Measurements from ENCODE around the gene SNX7.

SNX7 gene

GRCh38 chr1:98741164-98741563 is 79.6 kb downstream of the SNX7 start:
- Histone ChIP-seq H3K27me3 (no peaks in the 10 kb centered on the region), H3K9ac (no peak overlapping the region), H3K9me3 (replicated peaks in 1 of 11) (no peaks in the 10 kb centered on the region), H3K4me2 (no peak overlapping the region), H4K20me1 (no peaks in the 10 kb centered on the region), H3K4me1 (no peaks in the 10 kb centered on the region), H3K27ac (no peak overlapping the region), H3K4me3 (no peak overlapping the region), H3K36me3 (no peaks in the 10 kb centered on the region)
- TF ChIP-seq Cebpa-rat (IDR thresholded peaks at IDR 0.05): peak in 1 of 11 experiments; percentile 24; a peak in 1 of 22 replicates

- Histone ChIP-seq H3K4me1 (no peaks in the 10 kb centered on the region), H3K36me3 (no peaks in the 10 kb centered on the region), H3K9ac (no peak overlapping the region), H3K27ac (no peak overlapping the region), H3K27me3 (no peaks in the 10 kb centered on the region), H4K20me1 (no peaks in the 10 kb centered on the region), H3K9me3 (replicated peaks in 1 of 11) (no peaks in the 10 kb centered on the region), H3K4me3 (no peak overlapping the region), H3K4me2 (no peak overlapping the region)
- no peak for TF ChIP-seq Cebpa-rat (IDR thresholded peaks at IDR 0.05)
These were observed 87.7 kb downstream of the SNX7 start for GRCh38 chr1:98749152-98749756.

GRCh38 chr1:98754176-98754575 is 92.7 kb downstream of the SNX7 start:
- no peaks in the 10 kb centered on the region for H3K9me3 ChIP-seq (replicated peaks in 1 of 11)
- no peaks in the 10 kb centered on the region for H3K4me1 ChIP-seq
- no peak for TF ChIP-seq Cebpa-rat (IDR thresholded peaks at IDR 0.05)
- H3K4me2 ChIP-seq: no peak overlapping the region
- no peaks in the 10 kb centered on the region for H3K27me3 ChIP-seq
- H3K36me3 ChIP-seq: no peaks in the 10 kb centered on the region
- H3K4me3 ChIP-seq: no peak overlapping the region
- H3K9ac ChIP-seq: no peak overlapping the region
- no peaks in the 10 kb centered on the region for H4K20me1 ChIP-seq
- H3K27ac ChIP-seq: no peak overlapping the region

GRCh38 chr1:98761219-98761865 is 99.8 kb downstream of the SNX7 start:
- Histone ChIP-seq H3K4me1 (peaks cover 0 to 29% (median 0%) of the 10 kb centered on the region in 10 experiments; a peak in 8 of 20 replicates), H3K27ac (no peak overlapping the region), H3K9me3 (replicated peaks in 1 of 11) (no peaks in the 10 kb centered on the region), H3K36me3 (no peaks in the 10 kb centered on the region), H4K20me1 (no peaks in the 10 kb centered on the region), H3K27me3 (no peaks in the 10 kb centered on the region), H3K4me3 (no peak overlapping the region), H3K9ac (no peak overlapping the region), H3K4me2 (no peak overlapping the region)
- TF ChIP-seq Cebpa-rat (IDR thresholded peaks at IDR 0.05): no peak

- no peaks in the 10 kb centered on the region for H4K20me1 ChIP-seq
- no peak for TF ChIP-seq Cebpa-rat (IDR thresholded peaks at IDR 0.05)
- H3K27me3 ChIP-seq: no peaks in the 10 kb centered on the region
- H3K9ac ChIP-seq: no peak overlapping the region
- H3K4me1 ChIP-seq: peaks cover 0 to 44% (median 0%) of the 10 kb centered on the region in 10 experiments; a peak in 8 of 20 replicates
- no peaks in the 10 kb centered on the region for H3K9me3 ChIP-seq (replicated peaks in 1 of 11)
- H3K4me3 ChIP-seq: no peak overlapping the region
- H3K4me2 ChIP-seq: peak overlapping the region in 4 of 11 experiments; percentile 8 to 52 (median 32); a peak in 5 of 22 replicates
- no peak overlapping the region for H3K27ac ChIP-seq
- no peaks in the 10 kb centered on the region for H3K36me3 ChIP-seq
These were observed 102.1 kb downstream of the SNX7 start for GRCh38 chr1:98763488-98764150.

GRCh38 chr1:98764485-98764884 is 103.0 kb downstream of the SNX7 start:
- Histone ChIP-seq H3K27ac (no peak overlapping the region), H3K9ac (no peak overlapping the region), H3K27me3 (no peaks in the 10 kb centered on the region), H3K4me1 (peaks cover 0 to 44% (median 0%) of the 10 kb centered on the region in 10 experiments; a peak in 8 of 20 replicates), H3K9me3 (replicated peaks in 1 of 11) (no peaks in the 10 kb centered on the region), H4K20me1 (no peaks in the 10 kb centered on the region), H3K4me3 (no peak overlapping the region), H3K4me2 (peak overlapping the region in 2 of 11 experiments; percentile 46 to 52; a peak in 2 of 22 replicates), H3K36me3 (no peaks in the 10 kb centered on the region)
- TF ChIP-seq Cebpa-rat (IDR thresholded peaks at IDR 0.05): no peak

GRCh38 chr1:98766255-98766654 is 104.7 kb downstream of the SNX7 start:
- Histone ChIP-seq H3K4me1 (peaks cover 0 to 44% (median 0%) of the 10 kb centered on the region in 10 experiments; a peak in 8 of 20 replicates), H3K27me3 (no peaks in the 10 kb centered on the region), H3K9ac (no peak overlapping the region), H4K20me1 (no peaks in the 10 kb centered on the region), H3K4me2 (peak overlapping the region in 4 of 11 experiments; percentile 25 to 80 (median 60); a peak in 6 of 22 replicates), H3K36me3 (no peaks in the 10 kb centered on the region), H3K27ac (peak overlapping the region in 1 of 11 experiments; percentile 0; a peak in 2 of 22 replicates), H3K9me3 (replicated peaks in 1 of 11) (no peaks in the 10 kb centered on the region), H3K4me3 (no peak overlapping the region)
- no peak for TF ChIP-seq Cebpa-rat (IDR thresholded peaks at IDR 0.05)

- H4K20me1 ChIP-seq: no peaks in the 10 kb centered on the region
- H3K4me2 ChIP-seq: no peak overlapping the region
- no peaks in the 10 kb centered on the region for H3K9me3 ChIP-seq (replicated peaks in 1 of 11)
- no peak overlapping the region for H3K9ac ChIP-seq
- TF ChIP-seq Cebpa-rat (IDR thresholded peaks at IDR 0.05): no peak
- H3K36me3 ChIP-seq: no peaks in the 10 kb centered on the region
- H3K27ac ChIP-seq: no peak overlapping the region
- H3K4me3 ChIP-seq: no peak overlapping the region
- H3K4me1 ChIP-seq: peaks cover 0 to 36% (median 0%) of the 10 kb centered on the region in 10 experiments; a peak in 6 of 20 replicates
- H3K27me3 ChIP-seq: no peaks in the 10 kb centered on the region
These were observed 107.6 kb downstream of the SNX7 start for GRCh38 chr1:98769162-98769561.

- Histone ChIP-seq H3K9ac (no peak overlapping the region), H3K27ac (no peak overlapping the region), H3K4me1 (no peaks in the 10 kb centered on the region), H3K4me2 (no peak overlapping the region), H3K4me3 (no peak overlapping the region), H3K9me3 (replicated peaks in 1 of 11) (peaks cover 27 to 36% (median 34%) of the 10 kb centered on the region in 11 experiments), H4K20me1 (no peaks in the 10 kb centered on the region), H3K36me3 (no peaks in the 10 kb centered on the region), H3K27me3 (no peaks in the 10 kb centered on the region)
- TF ChIP-seq Cebpa-rat (IDR thresholded peaks at IDR 0.05): no peak
These were observed 120.4 kb downstream of the SNX7 start for GRCh38 chr1:98781906-98782305.

Data from BLaER1 treated with 17β-estradiol and CSF1 and Interleukin-3, amounts not matched to agents 10 nM and 100 nM (cell line).